CD4-positive, alpha-beta T cell treated with Interleukin-17A for 1 hour (primary cell): Measurements from ENCODE around the gene PTGIS.

Experiments
- DNase-seq: peaks from one replicate; pipeline ENCODE4 v3.0.0-alpha.2; 2020

PTGIS gene

GRCh38 chr20:49595811-49596561 lies 28.0 kb upstream of the PTGIS start:
- no peak for DNase-seq

- DNase-seq, result no peak
Observed at GRCh38 chr20:49595346-49595745, 27.4 kb upstream of the PTGIS start.

- no peak for DNase-seq
Observed at GRCh38 chr20:49594931-49595315, 27.0 kb upstream of the PTGIS start.

- DNase-seq, result peak; percentile 41
Observed at GRCh38 chr20:49594143-49594930, 26.4 kb upstream of the PTGIS start.

- no peak for DNase-seq
Observed at GRCh38 chr20:49593466-49594142, 25.7 kb upstream of the PTGIS start.

- DNase-seq, result no peak
Observed at GRCh38 chr20:49592120-49592519, 24.2 kb upstream of the PTGIS start.

GRCh38 chr20:49591217-49591865 lies 23.4 kb upstream of the PTGIS start:
- no peak for DNase-seq

- DNase-seq, result no peak
Observed at GRCh38 chr20:49590163-49591017, 22.5 kb upstream of the PTGIS start.

GRCh38 chr20:49589747-49590146 lies 21.8 kb upstream of the PTGIS start:
- DNase-seq, result no peak

GRCh38 chr20:49587111-49587570 lies 19.2 kb upstream of the PTGIS start:
- no peak for DNase-seq

GRCh38 chr20:49585585-49586245 lies 17.8 kb upstream of the PTGIS start:
- no peak for DNase-seq

- no peak for DNase-seq
Observed at GRCh38 chr20:49584418-49585382, 16.8 kb upstream of the PTGIS start.

GRCh38 chr20:49583669-49584417 lies 15.9 kb upstream of the PTGIS start:
- DNase-seq, result no peak

GRCh38 chr20:49583343-49583668 lies 15.4 kb upstream of the PTGIS start:
- no peak for DNase-seq

- no peak for DNase-seq
Observed at GRCh38 chr20:49582413-49583334, 14.7 kb upstream of the PTGIS start.

- DNase-seq, result no peak
Observed at GRCh38 chr20:49581482-49581881, 13.5 kb upstream of the PTGIS start.

- no peak for DNase-seq
Observed at GRCh38 chr20:49580813-49581174, 12.9 kb upstream of the PTGIS start.
